Measurements from ENCODE around the gene SCN5A.

SCN5A gene

GRCh38 chr3:38595393-38595792 is 54.1 kb downstream of the SCN5A start:
- no peak for DNase-seq

DNA sequence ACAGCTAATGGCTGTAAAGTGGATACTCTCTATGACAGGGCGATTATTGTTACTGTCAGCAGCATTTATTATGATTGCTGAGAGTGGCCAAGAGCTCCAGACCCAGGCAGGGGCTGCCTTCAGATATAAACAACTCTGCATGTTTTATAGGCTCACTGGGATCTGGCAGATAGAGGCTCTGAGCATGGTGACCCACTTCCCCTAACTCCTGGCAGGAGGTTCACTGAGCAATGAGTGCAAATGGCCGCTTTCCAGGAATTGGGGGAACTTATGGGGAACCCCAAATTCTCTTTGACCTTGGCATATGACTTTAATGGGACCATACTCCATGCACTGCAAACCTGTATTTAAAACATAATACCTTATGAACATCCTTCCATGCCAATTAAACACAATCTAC is 59.0 kb downstream of the SCN5A start:
- no peak for DNase-seq

DNA sequence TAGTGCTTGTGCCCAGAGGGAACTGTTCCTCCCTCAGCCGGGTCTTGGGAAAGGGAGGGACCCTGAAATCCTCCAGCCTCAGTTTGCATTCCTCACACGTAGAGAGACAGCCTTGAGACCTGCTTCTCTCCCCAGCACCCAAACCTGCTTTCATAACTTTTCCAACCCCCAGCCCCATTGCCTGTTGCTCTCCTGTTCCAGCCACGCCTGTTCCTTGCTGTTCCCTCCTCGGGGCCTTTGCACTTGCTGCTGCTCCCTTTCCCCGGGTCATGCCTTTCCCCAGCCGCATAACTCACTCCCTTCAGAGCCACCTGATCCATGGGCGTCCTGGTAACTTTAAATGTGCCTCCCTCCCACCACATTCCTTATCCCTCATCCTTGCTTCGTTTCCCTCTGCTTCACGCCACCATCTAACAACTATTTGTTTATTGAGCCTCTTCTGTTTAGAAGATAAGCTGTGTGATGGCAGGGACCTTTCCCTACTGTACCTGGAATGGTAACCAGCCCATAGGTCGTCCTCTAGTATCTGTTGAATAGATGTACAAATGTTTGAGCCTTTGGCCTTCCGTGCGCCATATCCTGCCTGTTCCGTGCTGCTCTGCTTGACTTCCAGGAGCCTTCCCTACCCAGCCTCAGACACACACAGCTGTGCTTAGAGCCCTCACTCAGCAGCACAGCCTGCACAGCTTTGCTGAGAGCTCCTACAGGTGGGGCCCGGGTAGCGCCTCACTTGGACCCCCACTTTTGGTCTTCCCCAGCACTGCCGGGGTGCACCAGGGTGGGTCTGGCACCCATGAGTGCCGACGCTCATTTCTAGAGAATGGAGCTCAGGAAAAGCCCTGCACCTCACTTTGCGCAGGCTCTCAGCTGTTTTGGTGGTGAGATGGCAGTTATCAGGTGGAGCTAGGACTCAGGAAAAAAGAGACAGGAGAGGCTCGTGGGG is 60.2 kb downstream of the SCN5A start:
- no peak for DNase-seq

DNA sequence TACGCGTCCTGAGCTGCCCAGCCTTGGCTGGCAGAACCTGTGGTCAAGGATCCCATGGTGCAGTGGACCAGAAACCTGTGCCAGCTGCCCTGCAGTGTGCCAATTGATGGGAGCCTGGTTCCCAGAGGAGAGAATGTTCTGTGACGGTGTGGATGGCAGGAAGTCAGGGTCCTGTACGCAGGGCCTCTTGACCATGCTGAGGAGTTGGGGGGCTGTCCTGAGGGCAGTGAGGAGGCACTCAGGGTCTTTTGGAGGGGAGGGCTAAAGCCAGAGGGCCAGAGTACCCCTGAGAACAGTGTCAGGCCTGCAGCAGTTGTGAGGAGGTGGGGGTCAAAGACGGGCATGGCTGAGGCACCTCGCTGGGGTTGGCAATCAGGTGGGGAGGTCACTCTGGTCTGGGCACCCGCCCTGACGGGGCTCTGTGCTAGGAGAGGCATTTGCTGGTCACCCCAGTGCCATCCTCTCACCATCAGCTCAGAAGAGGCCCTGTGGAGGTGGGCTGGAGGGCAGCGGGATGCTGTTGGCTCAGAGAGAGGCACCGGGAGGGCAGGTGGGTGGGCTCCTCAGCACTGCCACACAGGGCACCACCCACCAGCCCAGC is 61.0 kb downstream of the SCN5A start:
- DNase-seq = no peak

DNA sequence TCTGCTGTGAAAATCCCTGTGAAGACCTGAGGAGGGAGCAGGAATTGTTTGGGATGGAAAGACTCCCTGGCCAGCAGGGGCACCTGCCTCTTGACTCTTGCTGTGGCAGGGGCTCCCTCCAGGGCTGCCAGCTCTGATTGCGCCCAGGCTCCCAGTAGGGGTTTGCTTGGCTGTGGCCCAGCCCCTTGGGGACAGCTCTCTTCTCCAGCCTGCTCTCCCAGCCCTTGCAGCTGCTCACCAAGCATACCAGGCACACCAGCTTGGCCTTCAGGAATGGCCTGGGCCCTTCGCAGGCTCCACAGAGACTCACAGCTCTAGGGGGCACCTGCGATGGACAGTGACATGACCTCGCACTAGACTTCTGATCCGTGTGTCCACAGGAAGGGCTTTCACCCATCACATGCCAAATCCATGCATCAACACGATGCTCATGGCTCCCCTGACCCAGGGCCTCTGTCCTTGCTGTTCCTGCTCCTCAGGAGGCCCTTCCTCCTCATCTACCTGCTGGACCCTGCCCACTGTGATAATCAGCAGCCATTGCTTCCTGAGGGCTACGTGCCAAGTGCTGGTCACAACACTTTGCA is 61.8 kb downstream of the SCN5A start:
- DNase-seq = no peak

DNA sequence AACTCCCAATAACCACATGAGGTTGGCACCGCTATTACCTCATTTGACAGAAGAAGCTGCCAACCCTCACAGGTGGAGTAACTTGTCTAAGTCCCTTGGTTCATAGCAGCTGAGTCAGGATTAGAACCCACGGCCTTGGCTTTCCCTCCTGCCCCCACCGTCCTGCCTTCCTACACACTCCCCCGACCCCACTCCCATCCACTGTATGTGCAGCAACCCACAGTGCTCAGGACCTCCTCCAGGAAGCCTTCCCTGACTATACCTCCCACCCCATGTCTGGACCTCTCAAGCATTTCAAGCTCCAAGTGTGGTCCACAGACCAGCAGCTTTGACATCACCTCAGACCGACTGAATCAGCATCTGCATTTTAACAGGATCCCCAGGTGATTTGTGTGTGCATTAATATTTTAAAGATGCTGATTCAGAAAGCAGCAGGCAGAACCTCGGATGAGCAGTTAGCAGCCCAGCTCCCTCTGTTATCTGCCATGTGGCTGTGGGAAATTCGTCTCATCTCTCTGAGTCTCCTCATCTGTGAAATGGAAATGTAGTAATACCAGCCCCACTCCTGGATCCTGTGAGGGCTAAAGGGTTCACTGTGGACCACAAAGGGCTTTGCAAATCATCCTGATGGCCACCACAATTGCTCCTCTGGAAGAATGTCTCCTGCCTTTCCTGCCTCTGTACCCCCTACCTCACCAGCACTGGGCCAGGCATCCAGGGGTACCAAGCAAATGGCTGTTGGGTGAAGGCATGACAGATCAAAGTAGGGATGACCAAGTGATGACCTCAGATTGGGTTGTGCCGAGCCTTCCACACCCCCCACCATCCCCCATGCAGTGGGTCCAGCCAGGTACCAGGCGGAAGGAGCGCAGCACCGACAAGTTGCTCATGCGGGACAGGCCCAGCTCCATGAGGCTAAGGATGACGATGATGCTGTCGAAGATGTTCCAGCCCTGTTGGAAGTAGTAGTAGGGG is 62.7 kb downstream of the SCN5A start:
- DNase-seq = no peak

- DNase-seq = peak in 1 of 2 donors; percentile 6
Observed at GRCh38 chr3:38585791-38586420, 63.6 kb downstream of the SCN5A start.

GRCh38 chr3:38583688-38584087 is 65.8 kb downstream of the SCN5A start:
- peak in 1 of 2 donors; percentile 7 for DNase-seq

DNA sequence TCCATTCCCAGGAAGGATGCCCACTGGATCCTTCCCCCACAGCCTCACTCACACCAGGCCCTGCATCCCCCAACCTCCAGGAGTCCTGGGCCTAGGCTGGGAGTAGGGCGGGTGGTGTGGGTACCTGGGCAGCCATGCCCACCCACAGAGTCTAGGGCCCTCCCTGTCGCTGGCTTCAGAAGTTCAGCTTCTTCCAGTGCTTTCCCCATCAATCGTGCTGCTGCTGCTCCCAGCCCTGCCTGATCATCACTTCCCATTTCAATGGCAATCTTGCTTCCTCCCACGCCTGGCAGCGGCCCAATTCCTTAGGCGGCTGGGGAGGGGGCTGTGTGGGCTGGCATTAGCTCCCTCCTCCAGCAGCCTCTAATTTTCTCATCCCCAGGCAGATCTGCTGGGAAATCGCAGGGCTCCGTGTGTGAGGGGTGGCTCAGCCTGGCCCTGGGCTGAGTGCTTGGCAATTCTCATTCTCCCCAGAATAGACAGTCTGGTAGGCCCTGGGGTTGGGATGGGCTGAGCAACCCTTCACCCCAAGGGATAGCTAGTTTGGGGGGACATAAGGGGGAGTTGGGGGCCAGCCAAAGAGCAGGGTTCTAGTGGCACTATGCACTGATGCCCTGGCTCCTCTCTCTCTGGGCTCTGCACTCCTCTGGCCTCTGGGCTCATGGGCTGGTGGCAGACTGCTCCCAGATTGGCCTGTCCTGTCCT is 66.4 kb downstream of the SCN5A start:
- DNase-seq = peak in 1 of 2 donors; percentile 8

DNA sequence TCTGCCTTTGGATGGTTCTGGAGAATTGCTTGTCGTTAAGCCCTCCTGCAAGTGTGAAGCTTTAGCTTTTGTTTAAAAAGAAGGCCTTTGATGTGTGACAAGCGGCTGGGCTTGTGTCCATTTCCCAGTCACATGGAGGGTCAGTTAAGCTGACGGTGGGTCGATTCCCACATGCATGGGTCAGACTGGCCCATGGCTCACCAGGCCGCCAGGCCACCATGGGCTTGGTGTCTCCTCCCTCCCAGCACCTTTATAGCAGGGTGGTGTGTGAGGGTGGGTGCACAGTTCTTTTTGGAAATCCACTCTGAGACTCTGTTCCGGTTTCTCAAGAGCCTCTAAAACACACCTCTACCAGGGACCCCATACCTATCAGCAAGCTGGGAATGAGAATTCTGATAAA is 67.2 kb downstream of the SCN5A start:
- no peak for DNase-seq

DNA sequence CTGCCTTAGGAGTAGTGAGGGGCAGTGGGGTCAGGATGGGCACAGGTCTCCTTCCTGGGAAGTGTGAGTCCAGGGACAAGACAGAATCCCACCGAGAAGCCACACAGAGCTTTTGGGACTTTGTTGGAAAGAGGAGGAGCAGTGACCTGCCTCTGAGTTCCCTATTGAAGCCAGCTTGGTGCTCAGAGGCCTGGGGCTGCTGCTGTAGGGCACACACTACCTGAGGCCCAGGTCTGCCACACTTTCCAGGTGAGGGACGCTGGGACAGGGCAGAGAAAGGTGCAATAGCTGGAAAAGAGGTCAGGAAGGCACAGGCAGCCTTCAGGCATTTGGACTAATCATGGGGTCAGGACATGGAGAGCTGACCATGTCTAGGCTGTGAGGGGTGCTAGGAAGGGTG is 67.7 kb downstream of the SCN5A start:
- DNase-seq = peak in 1 of 2 donors; percentile 12

GRCh38 chr3:38580450-38581382 is 68.8 kb downstream of the SCN5A start:
- peak in 1 of 2 donors; percentile 12 for DNase-seq

- peak in 1 of 2 donors; percentile 4 for DNase-seq
Observed at GRCh38 chr3:38579551-38580449, 69.7 kb downstream of the SCN5A start.

DNA sequence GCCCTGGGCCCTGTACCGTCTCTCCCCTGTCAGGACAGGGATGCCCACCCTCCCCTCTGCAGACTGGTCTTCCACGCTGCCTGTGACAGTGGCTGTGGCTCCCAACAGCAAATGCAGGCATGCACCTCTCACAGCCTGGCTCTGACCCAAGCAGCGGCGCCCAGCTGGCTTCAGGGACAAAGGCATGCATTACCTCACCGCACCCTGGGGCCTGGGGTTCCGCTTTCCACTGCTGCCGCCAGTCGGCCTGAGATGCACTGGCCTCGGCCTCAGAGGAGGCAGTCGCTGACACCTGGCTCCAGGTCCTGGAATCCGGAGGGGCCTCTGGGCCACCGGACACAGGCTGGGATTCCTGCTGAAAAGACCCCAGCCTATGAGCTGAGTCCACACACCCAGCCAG is 70.3 kb downstream of the SCN5A start:
- DNase-seq = no peak

- DNase-seq = no peak
Observed at GRCh38 chr3:38578551-38578950, 70.9 kb downstream of the SCN5A start.

- no peak for DNase-seq
Observed at GRCh38 chr3:38578081-38578475, 71.4 kb downstream of the SCN5A start.

DNA sequence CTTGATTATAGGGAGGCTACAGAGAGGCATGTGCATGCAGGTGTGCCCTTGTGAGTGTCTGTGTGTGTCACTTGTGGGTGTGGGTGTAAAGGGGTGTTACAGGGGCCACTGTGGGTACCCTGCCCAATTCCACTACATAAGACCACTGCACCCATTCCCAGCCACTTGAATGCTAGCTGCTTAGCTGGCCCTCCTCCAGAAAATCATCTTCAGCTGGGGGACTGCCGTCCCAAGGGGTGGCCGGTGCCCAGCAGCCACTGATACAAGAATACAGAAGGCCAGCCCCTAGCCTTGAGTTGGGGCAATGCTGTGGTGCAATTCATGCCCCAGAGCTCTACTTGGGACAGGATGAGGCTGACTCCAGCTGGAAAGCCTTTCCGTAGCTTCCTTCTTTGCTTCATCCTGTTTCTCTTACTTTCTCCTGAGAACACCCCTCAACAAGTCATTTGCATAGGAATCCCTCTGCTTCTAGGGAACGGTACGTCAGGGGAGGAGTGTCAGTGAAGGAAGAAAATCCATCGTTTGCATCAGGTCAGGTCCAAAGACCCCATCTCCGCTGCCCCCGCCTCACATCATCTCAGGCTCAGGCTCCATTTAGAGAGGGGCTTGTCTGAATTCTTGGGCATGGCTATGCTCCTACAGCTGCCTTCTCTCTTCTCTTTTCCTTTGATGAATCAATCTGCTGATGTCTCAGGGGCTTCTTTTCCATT is 72.0 kb downstream of the SCN5A start:
- no peak for DNase-seq

- DNase-seq = no peak
Observed at GRCh38 chr3:38576526-38577370, 72.7 kb downstream of the SCN5A start.

Measured in stimulated activated CD4-positive, alpha-beta T cell treated with anti-CD3 and anti-CD28 coated beads, Interleukin-2, amount 100 ng/mL, for 24 hours (primary cell).